B cell (primary cell): Measurements from ENCODE around the gene ZDHHC14.

Source experiments
- CTCF ChIP-seq: fragments of 200-600 bp; IDR thresholded peaks from one replicate; pipeline ENCODE4 v1.8.0; 2022; ENCODE audit warnings: antibody characterized with exemption, mild to moderate bottlenecking
- EZH2 ChIP-seq: IDR thresholded peaks from 2 replicates; pipeline ENCODE4 v1.6.1; 2012; ENCODE audit warnings: borderline replicate concordance, low read depth, mild to moderate bottlenecking, moderate library complexity, low read length; ENCODE audit not compliant: insufficient read depth, poor library complexity, severe bottlenecking

- TF ChIP-seq CTCF (no peak), EZH2 (no peak)
Observed at GRCh38 chr6:157608221-157609075, 227.5 kb downstream of the ZDHHC14 start.
